Suppressor macrophage (primary cell): ENCODE data around the gene TPST2.
"Not testable (repeated sequence)": the region's sequence is repeated elsewhere in the genome, so short reads cannot be mapped to it uniquely, and the experiment has no call there.

Experiments
- DNase-seq, 4 experiments: peaks; one replicate each; pipeline ENCODE4 v3.0.0-alpha.2; 2020 to 2022
- total RNA-seq, 17 experiments: gene quantifications; one replicate each; lab custom pipeline; 2026; ENCODE audit warnings: mixed read lengths in 6 of 17, inconsistent platforms in 3 of 17; lab: John Stamatoyannopoulos, UW

TPST2 gene
- 21.5 to 119 (median 85.2) reads per million in 17 experiments for total RNA-seq

DNA sequence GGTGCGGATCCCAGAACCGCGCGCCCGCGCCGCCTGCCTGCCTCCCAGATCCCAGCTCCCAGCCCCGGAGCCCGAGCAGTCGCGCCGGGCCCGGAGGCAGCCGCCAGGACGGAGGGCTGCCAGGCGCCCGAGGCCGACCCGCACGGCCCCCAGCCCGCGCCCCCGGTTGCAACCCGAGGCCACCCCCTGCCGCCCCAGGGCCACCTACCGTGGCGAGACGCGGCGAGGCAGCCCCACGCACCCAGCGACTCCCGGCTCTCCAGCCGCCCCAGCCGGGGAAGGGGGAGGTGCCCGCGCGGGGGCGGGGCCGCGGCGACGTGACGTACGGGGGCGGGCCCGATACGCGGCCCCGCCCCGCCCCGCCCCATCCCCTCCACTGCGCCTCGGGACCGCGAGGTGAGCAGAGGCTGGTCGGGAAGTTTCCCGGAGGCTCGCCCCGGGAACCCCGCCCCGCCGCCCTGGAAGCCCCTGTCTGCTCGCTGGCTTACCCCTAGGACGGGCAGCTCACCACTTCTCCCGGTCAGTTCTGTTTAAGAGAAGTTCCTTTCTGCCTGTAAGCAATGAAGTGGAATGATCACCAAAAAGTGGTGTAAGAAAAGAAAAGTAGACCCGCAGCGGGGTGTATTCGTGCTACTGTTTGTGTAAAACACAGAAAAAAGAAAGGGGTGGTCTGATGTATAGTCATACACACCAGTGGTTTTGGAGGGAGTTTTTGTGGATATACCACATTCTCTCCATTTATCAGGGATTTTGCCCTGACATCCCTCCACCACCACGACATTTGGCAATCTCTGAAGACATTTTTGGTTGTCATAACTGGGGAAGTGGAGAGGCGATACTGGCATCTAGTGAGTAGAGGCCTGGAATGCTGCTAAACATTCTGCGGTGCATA, at the start of gene TPST2:
TSS of gene TPST2 (minus strand) at position 288 of the 892 bp plus-strand sequence. CDS start 48,502 bp downstream, outside the sequence.
- peak; percentile 85 to 96 (median 92) for DNase-seq

DNA sequence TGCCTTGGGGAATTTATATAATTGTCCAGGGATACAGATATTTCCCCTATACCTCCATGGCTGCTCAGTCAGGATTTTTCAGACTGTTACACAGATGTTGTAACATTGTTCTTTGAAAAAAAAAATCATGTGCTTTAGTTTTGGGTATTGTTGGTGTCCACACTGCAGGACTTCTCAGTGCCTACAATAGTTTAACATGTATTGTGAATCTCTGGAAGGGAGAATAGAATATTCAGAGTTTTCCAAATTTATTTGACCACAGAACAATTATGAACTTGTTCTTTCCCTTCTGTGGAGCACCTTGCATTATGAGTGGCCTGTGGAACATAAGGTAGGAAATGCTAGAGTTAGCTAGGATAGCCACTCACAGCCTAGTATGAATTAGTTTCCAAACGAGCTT, 46.4 kb upstream of the TPST2 start:
- no peak for DNase-seq

DNA sequence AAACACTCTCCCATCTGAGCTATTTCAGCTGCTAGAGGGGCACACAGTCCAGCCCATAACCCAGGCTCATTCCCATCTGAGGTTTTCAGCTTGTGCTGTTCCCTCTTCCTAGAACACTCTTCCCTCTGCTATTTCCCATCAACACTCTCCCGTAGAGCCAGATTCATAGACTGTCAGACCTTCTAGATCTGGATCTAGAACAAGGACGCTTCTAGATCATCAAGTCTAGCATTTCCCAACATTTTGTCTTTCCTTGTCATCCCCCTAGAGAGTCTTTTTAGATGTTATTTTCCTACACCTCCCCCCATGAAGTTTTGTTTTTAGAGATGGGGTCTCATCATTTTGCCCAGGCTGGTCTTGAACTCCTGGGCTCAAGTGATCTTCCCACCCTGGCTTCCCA, 45.2 kb upstream of the TPST2 start:
- no peak for DNase-seq

DNA sequence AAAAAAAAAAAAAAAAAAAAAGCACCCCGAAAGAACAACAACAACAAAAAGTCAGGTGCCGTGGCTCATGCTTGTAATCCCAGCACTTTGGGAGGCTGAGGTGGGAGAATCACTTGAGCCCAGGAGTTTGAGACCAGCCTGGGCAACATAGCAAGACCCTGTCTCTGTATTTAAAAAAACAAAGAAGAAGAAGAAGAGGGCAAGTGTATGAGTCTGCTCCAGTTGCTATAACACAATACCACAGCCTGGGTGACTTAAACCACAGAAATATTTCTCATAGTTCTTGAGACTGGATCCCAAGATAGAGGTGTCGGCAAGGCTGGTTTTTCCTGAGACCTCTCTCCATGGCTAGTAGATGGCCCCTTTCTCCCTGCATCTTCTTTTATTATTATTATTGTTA, 44.3 kb upstream of the TPST2 start:
- DNase-seq: no peak

DNA sequence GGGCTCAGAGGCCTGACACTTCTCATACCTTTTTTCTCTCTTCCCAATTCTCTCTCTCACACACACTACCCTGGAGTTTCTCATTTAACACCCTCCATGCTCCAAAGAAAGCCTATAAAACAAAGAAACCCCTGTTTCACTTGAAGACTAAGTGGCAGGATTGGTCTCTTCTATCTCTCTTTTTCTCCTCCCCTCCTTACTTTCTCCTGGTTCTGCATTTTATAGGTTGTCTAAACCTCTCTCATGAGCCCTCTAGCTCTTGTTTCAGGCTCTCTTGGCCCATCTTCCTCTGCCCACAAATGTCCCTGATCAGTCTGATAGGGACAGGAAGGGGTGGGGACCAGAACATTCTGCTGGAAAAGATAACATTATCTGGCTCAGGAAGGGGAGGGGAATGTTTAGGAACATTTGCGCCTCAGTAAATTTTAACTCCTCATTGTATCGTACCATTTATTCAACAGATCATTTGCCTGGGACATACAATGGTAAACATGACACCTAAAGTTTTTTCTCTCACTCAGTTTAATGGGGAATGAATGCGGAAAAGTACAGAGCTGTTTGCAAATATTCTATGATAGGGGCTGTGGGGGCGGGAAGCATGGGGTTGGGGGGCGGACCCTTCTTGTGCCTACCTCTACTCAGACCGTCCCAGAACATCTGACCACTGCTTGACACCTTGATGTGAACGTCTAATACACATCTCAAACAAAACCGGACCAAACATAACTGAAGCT, 42.7 kb upstream of the TPST2 start:
- DNase-seq: no peak

DNA sequence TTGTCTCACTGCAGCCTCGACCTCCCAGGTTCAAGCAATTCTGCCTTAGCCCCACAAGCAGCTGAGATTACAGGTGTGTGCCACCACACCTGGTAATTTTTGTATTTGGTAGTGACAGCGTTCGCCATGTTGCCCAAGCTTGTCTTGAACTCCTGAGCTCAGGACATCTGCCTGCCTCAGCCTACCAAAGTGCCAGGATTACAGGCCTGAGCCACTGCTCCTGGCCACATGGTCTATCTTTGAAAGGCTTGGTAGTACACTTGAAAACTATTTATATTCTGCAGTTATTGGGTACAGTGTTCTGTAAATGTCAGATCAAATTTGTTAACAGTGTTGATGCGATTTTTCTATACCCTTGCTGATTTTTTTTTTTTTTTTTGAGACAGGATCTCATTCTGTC, 41.4 kb upstream of the TPST2 start:
- DNase-seq: no peak

DNA sequence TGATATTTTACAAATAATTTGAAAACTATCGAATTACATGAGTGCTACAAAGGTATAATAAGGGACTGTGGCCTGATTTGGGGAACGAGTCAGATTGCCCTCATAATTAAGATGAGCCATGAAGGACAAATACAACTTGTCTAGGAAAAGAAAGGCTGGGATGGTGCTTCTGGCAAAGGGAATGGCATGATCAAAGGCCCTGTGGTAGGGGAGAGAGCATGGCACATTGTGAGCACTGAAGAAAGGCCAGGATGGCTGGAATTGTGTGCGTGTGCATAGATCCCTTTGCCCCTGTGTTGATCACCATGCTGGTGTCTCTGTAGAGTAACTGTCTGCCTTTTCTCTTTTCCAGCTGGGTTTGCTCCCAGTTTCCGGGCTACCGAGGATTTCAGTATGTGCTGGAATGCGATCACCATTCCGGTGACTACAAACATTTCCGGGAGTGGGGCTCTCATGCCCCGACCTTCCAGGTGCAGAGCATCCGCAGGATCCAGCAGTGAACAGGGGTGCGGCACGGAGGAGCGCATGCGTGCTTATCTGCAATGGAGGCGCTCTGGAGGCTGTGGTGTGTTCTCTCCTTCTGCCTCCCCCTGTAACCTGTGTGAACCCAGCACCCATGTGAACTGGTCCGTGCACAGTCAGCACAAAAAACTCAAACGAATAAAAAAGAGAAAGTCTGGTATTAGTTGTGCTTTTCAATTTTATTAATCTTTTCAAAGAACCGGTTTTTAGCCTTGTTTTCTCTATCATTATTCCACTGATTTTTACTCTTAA, 40.2 kb upstream of the TPST2 start:
- no peak for DNase-seq

DNA sequence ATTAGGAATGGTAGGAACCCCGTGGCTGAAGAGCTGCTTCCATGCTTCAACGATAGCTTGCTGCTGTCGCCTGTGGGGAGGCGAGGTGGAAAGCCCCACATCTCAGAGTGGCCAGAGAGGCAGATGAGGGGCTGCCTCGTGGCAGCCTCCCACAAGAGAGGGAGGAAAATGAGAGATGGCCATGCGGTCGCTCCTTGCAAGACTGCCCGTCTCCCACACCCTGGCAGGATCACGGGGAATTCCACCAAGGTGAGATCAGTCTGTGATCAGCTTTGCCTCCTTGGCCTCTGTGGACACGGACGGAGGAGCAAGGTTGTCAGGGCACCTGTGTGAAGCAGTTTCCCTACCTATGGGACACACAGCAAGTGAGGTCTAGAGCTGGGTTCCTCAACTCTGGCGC, 34.9 kb upstream of the TPST2 start:
- DNase-seq: no peak

DNA sequence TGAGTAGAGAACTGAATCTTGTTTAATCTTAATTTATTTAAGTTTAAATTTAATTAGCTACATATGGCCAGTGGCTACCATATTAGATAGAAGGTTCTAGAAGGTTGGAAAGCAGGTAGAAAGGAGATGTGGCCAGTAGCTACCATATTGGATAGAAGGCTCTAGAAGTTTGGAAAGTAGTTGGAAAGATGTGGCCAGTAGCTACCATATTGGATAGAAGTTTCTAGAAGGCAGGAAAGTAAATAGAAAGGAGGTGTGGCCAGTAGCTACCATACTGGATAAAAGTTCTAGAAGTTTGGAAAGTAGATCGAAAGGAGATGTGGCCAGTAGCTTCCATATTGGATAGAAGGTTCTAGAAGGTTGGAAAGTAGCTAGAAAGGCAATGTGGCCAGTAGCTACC, 34.1 kb upstream of the TPST2 start:
- no peak for DNase-seq

DNA sequence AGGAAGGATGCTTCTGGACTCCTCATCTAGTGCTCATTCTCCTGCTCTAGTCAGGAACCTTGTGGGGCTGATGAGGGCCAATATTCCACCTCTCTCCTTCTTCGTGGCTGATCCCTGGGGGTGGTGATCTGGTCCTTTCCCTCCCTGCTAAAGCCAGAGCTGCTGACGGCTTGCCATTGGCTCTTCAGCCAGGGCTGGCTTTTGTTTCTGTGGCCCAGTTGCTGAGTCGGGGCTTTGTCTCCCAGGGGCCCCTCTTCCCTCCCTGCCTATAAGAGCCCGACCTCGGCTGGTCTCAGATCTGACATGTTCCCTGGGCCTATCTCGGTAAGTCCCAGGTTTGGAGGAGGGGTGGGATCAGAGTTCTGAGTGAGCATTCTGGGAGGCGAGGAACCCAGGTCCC, 31.7 kb upstream of the TPST2 start, which contains the start of gene CRYBA4:
TSS of gene CRYBA4 (plus strand) at position 301 of the 400 bp plus-strand sequence. CDS start 634 bp downstream, outside the sequence.
- no peak for DNase-seq

DNA sequence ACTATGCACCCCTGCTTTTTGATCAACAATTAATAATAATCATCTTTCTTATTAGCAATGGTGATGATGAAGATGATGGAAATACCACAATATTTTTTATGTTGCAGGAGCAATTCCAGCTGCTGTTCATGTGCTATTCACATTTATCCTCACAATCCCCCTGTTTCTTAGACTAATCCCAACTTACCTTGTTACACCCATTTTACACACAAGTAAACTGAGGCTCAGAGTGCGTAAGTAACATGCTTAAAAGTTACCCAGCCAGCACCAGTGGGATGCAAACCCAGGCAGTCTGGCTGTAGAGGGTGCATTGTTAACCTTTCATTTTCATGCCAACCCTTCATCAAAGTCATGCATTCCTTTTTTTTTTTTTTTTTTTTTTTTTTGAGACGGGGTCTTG, 30.3 kb upstream of the TPST2 start:
- DNase-seq: no peak

DNA sequence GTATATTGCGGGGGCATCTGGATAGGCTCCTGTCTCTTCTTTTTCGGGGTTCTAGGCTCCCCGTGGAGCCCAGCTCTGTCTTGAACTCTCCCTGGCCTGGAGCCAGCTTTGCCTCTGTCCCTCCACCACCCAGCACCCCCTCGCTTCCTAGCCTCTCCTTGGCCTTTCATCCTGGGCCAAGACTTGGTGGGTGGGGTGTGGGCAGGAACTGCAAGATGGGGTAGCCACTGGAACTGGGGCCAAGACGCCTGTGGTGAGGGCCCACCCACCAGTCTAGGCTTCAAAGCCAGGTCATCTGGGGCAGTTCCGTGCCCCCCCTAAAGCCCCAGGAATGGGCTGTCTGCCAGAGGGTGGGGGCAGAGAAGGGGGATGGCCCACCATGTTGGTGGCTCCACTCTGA, 29.6 kb upstream of the TPST2 start:
- no peak for DNase-seq

DNA sequence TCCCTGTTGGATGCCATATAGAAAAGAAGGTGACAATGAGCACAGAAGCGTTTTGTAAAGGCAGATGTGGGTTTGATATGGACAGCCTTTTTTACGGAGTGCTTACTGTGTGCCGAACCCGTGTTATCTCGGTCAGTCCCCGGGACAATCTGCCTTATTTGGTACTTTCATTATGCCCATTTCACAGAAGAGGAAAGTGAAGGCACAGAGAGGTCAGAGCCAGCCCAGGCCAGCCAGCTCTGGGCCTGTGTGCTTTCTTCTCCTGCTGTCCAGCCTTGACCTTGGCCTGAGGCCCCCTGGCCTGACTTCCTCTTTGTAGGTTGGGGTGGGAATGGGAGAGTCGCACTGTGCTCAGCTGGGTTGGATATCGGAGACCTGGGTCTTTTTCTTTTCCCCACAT, 28.5 kb upstream of the TPST2 start:
- DNase-seq: no peak

DNA sequence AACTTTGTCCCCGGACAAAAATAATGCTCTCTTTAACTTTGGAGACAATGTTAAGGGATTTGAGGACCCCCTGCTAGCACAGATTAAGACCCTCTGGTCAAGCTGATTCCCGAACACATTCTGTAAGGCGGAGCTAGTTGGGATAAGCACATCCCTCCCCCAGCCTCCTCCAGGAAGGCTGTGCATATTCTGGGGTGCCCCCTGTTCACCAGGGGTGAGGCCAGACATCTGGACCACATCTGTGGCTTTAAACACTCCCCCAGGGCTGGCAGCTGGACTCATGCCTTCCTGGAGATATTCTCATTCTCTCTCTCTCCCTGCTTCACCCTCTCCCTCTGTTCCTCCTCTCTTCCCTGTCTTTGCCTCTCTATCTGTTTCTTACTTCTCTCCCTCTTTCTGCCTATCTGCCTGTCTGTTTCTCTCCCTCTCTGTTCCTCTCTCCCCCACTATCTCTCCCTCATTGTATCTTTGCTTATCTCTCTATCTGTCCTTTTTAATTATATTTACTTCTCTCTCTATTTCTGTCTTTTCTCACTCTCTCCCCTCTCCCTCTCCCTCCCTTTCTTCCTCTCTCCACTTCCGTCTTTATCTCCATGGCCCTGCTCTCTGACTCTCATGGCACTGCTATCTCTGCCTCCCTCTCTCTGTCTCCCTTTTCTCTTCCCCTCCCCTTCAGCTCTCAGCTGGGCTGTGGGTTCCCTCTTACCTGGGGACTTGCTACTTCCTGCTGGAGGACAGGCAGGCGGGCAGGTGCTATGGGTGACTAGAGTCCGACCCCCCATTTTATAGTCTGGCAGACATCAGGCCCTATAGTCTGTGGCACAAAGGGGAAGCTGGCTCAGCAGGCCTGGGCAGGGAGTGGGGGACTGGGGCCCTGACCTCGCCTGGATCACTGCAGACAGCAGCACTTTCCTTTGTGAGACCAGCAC, 27.6 kb upstream of the TPST2 start, which contains the start of gene CRYBB1:
TSS of gene CRYBB1 (minus strand) at position 757 of the 929 bp plus-strand sequence. CDS start 1,708 bp downstream, outside the sequence.
- peak; percentile 71 to 83 (median 78) for DNase-seq

DNA sequence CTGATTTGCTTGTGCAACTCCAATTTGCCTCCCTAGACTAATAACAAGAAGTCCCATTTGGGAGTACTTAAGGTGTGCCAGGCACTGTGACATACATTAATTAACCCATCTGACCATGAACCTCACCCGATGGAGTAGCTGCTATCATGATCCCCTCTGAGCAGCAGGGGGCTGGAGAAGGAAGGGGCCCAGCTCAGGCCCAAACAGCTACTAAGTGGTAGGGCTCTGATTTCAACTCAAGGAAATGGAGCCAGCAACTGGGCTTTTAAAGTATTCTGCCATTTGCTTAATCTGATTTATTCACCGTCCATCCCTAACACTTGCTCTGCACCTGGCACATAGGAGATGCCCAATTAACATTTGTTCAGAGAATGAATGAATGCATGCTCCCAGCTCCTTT, 26.7 kb upstream of the TPST2 start:
- DNase-seq: no peak

DNA sequence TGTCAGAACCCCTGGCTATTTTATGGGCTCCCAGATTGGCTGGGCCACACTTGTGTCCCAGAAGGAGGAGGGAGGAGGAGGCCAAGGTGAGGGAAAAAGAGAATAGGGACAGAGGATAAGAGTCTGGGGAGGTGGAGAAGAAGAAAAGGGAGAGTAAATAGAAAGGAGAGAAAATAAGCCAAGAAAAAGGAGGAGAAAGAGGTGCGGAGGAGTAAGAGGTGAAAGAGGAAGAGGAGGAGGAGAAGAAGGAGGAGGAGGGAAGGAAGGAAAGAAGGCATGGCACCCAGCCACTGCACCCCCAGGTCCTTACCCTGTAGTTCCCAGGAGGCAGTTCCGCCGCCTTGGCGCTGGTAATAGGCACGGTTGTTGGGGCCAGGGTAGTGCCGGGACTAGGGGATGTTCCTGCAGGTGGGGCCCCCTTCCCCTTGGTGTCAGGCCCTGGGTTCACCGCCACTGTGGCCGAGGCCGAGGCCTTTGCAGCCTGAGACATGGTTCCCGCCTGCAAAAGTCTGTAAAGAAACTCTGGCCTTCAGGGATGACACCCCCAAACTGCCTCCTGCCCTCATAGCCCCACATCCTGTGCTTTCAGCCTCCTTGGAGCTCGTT, 26.0 kb upstream of the TPST2 start:
- DNase-seq: no peak

DNA sequence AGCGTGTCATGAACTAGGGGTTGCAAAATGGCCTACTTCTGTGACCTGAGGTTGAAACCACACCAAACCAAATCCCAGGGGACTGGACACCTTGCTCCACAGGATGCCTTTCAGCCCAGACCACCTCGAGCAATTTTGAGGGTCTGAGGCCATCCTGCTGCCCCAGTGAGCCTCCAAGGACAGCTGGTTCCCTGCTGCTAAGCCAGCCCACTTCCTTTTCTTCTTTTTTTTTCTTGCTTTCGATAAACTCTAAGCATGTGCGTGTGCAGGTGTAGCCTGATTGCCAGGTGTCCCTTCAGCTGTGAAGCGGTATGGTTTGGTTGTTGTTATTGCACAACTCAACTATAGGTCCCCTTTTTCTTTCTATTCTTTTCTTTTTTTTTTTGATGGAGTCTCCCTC, 25.2 kb upstream of the TPST2 start:
- DNase-seq: no peak

DNA sequence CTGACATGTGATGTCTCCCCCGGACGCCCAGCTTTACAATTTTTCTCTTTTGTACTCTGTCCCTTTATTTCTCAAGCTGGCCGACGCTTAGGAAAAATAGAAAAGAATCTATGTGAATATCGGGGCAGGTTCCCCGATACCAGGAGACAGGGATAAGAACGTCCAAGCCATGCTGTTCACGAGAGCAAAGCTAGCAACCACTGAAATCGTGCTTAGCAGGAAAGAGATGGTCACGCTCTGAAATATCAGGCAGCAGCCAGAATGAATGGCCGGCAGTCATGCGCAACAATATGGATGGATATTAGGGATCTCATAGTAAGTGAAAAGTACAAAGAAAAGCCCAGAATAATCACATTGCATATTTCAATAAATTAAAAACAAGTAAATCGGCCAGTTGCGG, 24.4 kb upstream of the TPST2 start:
- DNase-seq: no peak

DNA sequence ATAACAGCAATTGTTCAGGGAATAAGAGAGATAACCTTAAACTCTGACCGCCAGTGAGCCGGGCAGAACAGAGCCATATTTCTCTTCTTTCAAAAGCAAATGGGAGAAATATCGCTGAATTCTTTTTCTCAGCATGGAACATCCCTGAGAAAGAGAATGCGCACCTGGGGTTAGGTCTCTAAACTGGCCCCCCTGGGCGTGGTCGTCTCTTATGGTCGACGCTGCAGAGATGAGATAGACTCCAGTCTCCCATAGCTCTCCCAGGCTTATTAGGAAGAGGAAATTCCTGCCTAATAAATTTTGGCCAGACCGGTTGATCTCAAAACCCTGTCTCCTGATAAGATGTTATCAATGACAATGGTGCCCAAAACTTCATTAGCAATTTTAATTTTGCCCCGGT, 23.8 kb upstream of the TPST2 start:
- DNase-seq: not testable (repeated sequence)

DNA sequence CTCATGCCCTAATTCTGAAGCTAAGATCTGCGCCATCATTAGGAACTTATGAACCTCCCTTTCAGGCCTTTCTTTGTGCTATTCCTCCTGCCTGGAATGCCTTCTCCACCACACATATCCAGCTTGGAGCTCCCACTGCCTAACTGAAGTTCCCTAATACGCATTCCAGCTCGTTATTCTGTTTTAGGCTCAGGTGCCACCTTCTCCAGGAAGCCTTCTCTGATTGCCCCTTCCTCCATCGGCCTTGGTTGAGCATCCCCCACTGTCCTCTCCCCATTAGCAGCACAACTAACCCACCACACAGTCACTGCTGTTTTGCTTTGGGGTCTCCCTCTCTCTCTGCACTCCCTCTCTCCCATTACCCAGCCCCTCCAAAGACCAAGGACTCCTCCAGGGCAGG, 22.7 kb upstream of the TPST2 start:
- no peak for DNase-seq

DNA sequence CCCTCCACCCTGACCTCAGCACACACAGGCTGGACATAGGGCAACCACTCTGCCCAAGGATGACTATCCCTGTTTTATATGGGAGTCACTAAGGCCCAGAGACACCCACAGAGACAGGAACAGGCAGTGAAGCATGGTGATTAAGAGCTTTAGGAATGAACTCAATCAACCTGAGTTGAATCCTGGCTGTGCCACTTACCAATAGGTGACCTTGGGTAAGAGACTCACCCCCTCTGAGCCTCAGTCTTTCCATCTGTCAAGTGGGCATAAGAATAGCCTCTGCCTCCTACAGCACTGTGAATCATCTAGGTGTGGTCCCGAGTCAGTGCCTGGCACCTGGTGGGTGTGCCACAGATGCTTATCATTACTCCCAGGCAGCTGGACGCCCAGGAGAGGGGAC, 21.1 kb upstream of the TPST2 start:
- no peak for DNase-seq
